ENCODE results near the gene TOE1.
"Not testable (repeated sequence)": the region's sequence is repeated elsewhere in the genome, so short reads cannot be mapped to it uniquely, and the experiment has no call there.

TOE1 gene

GRCh38 chr1:45383191-45383590 is 43.2 kb downstream of the TOE1 start:
- no peak for TF ChIP-seq POLR2AphosphoS5 (IDR thresholded peaks at IDR 0.05; ENCODE audit: low read depth)
- TF ChIP-seq GABPA (IDR thresholded peaks at IDR 0.05; ENCODE audit: low read depth) = no peak
- no peak for TF ChIP-seq SPI1 (IDR thresholded peaks at IDR 0.05; ENCODE audit: borderline replicate concordance, low read depth)
- no peak for TF ChIP-seq CTCF (IDR thresholded peaks at IDR 0.05; ENCODE audit: insufficient read depth, low read length)
- TF ChIP-seq REST (IDR thresholded peaks at IDR 0.05; ENCODE audit: insufficient replicate concordance, low read depth) = no peak
- Histone ChIP-seq H3K27me3 (ENCODE audit: insufficient read depth, poor library complexity, severe bottlenecking) (no peaks in the 10 kb centered on the region), H3K27ac (replicated peaks) (no peak overlapping the region), H3K4me3 (replicated peaks; ENCODE audit: insufficient read depth, low read length) (no peak overlapping the region)
- DNase-seq (ENCODE audit: low read depth in 1 of 2, low spot score in 1 of 2) = no peak

DNA sequence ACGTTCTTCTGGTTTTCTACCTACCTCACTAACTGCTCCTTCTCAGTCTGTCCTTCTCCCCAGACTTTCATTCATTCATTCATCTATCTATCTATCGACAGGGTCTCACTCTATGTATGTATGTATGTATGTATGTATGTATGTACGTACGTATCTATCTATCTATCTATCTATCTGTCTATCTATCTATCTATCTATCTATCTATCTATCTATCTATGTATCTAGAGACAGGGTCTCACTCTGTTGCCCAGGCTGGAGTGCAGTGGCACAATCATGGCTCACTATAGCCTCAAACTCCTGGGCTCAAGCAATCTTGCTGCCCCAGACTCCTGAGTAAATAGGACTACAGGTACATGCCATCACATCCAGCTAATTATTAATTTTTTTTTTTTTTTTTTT is 44.2 kb downstream of the TOE1 start:
- H3K27me3 ChIP-seq (ENCODE audit: insufficient read depth, poor library complexity, severe bottlenecking); DNase-seq (ENCODE audit: low read depth in 1 of 2, low spot score in 1 of 2); H3K4me3 ChIP-seq (replicated peaks; ENCODE audit: insufficient read depth, low read length); H3K27ac ChIP-seq (replicated peaks): not testable (repeated sequence)

GRCh38 chr1:45385302-45385701 is 45.3 kb downstream of the TOE1 start:
- Histone ChIP-seq H3K27ac (replicated peaks) (no peak overlapping the region), H3K4me3 (replicated peaks; ENCODE audit: insufficient read depth, low read length) (no peak overlapping the region), H3K27me3 (ENCODE audit: insufficient read depth, poor library complexity, severe bottlenecking) (no peaks in the 10 kb centered on the region)
- no peak for TF ChIP-seq POLR2AphosphoS5 (IDR thresholded peaks at IDR 0.05; ENCODE audit: low read depth)
- no peak for TF ChIP-seq SPI1 (IDR thresholded peaks at IDR 0.05; ENCODE audit: borderline replicate concordance, low read depth)
- TF ChIP-seq GABPA (IDR thresholded peaks at IDR 0.05; ENCODE audit: low read depth) = no peak
- TF ChIP-seq CTCF (IDR thresholded peaks at IDR 0.05; ENCODE audit: insufficient read depth, low read length) = no peak
- TF ChIP-seq REST (IDR thresholded peaks at IDR 0.05; ENCODE audit: insufficient replicate concordance, low read depth) = no peak
- no peak for DNase-seq (ENCODE audit: low read depth in 1 of 2, low spot score in 1 of 2)

- no peak for TF ChIP-seq SPI1 (IDR thresholded peaks at IDR 0.05; ENCODE audit: borderline replicate concordance, low read depth)
- no peak for TF ChIP-seq GABPA (IDR thresholded peaks at IDR 0.05; ENCODE audit: low read depth)
- TF ChIP-seq REST (IDR thresholded peaks at IDR 0.05; ENCODE audit: insufficient replicate concordance, low read depth) = no peak
- no peak for TF ChIP-seq POLR2AphosphoS5 (IDR thresholded peaks at IDR 0.05; ENCODE audit: low read depth)
- no peak for TF ChIP-seq CTCF (IDR thresholded peaks at IDR 0.05; ENCODE audit: insufficient read depth, low read length)
- no peak for DNase-seq (ENCODE audit: low read depth in 1 of 2, low spot score in 1 of 2)
- H3K4me3 ChIP-seq (replicated peaks; ENCODE audit: insufficient read depth, low read length) = no peak overlapping the region
- no peaks in the 10 kb centered on the region for H3K27me3 ChIP-seq (ENCODE audit: insufficient read depth, poor library complexity, severe bottlenecking)
- H3K27ac ChIP-seq (replicated peaks) = no peak overlapping the region
Observed at GRCh38 chr1:45386219-45386618, 46.2 kb downstream of the TOE1 start.
